ENCODE measurements around the gene N4BP2L2.

GRCh38 chr13:32548837-32549236 is 10.2 kb upstream of the N4BP2L2 start:
- TF ChIP-seq, protein P1, sequence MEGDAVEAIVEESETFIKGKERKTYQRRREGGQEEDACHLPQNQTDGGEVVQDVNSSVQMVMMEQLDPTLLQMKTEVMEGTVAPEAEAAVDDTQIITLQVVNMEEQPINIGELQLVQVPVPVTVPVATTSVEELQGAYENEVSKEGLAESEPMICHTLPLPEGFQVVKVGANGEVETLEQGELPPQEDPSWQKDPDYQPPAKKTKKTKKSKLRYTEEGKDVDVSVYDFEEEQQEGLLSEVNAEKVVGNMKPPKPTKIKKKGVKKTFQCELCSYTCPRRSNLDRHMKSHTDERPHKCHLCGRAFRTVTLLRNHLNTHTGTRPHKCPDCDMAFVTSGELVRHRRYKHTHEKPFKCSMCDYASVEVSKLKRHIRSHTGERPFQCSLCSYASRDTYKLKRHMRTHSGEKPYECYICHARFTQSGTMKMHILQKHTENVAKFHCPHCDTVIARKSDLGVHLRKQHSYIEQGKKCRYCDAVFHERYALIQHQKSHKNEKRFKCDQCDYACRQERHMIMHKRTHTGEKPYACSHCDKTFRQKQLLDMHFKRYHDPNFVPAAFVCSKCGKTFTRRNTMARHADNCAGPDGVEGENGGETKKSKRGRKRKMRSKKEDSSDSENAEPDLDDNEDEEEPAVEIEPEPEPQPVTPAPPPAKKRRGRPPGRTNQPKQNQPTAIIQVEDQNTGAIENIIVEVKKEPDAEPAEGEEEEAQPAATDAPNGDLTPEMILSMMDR (IDR thresholded peaks at IDR 0.05) = no peak
- TF ChIP-seq POLR2A (IDR thresholded peaks at IDR 0.05) (no peak), EP300 (IDR thresholded peaks at IDR 0.05) (no peak)
